Stimulated activated CD4-positive, alpha-beta T cell treated with anti-CD3 and anti-CD28 coated beads, TNF-alpha, amount 100 ng/mL, for 4 hours (primary cell): ENCODE measurements around the gene RAPGEF4.
"Not testable (repeated sequence)": the region's sequence is repeated elsewhere in the genome, so short reads cannot be mapped to it uniquely, and the experiment has no call there.

Source experiments
- DNase-seq, 3 experiments: peaks; one replicate each; pipeline ENCODE4 v3.0.0-alpha.2; 2020; ENCODE audit warnings: low read depth in 3 of 3

Gene RAPGEF4

GRCh38 chr2:172726172-172726735 lies 9.4 kb upstream of the RAPGEF4 start:
- no peak for DNase-seq

DNA sequence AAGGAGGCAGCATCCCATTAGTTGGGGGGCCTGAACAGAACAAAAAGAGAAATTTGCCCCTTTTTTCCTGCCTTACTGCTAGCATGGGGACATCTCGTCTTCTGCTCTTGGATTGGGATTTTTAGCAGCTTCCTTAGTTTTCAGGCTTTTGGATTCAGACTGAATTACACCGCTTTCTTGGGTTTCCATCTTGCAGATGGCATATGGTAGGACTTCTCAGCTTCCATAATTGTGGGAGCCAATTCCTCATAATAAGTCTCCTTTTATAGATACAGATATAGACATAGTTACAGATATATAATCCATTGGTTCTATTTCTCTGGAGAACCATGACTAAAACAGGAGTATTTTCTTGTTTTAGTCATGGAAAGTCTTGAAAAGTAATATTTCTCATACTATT lies 5.2 kb upstream of the RAPGEF4 start:
- no peak for DNase-seq

DNA sequence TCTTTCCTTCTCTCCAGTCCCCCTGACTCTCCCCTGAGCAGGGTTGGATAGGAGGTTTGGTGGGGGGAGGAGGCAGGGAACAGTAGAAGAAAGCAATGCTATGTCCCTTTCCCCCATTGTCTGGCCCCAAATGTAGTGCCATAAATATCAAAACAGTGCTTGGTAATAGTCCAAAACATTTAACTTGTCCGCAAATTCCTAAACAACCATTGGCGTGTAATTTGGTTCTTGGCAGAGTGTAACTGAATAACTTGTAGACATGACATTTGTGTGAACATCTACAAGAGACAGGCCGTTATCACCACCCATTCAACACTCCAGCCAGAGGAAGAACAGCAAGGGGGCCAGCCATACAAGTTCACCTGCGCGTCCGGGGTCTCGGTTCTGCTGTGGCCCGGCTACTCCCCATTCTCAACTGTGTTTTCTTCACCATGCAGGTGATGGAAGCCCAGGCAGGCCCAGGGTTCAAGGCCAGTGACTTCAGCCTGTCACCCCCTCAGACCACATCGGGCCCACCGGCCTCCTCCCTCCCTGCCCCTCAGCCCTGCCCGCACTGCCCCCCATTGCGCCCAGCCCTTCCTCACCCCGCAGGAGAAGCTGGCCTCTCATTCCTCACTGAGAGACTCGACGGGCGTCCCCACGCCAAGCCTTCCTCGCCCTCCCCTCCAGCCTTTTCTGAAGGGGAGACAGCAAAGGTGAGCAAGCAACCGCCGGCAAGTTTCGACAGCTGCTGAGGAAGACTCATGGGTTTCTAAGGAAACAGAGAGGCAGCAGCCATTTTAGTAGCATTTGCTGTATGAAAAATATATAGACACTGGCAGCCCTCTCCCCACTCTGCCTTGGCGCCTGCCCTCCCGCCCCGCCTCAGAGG lies 699 bp upstream of the RAPGEF4 start:
- DNase-seq, result no peak

- DNase-seq, result no peak
Observed at GRCh38 chr2:172736424-172737174, 954 bp downstream of the RAPGEF4 start.

- DNase-seq, result no peak
Observed at GRCh38 chr2:172739661-172740266, 4.1 kb downstream of the RAPGEF4 start.

DNA sequence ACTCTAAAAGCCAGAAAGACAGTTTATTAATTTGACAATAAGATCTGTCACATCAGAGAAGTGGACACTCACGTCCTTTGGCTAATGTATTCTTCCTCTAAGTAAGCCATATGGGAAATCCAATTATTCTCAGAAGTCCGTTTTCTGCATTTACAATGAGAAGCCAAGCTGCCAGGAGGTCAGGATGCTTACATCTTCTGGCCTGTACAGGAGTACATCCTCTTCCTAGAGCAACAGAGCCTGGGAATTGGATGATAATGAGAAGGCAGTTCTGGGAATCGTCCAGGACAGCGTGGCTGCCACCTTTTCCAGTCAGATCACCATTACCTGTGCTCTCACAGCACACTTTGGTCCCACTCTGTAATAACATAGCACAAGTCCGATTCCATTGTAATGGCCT lies 5.2 kb downstream of the RAPGEF4 start:
- DNase-seq, result no peak

- no peak for DNase-seq
Observed at GRCh38 chr2:172742931-172743540, 7.4 kb downstream of the RAPGEF4 start.

DNA sequence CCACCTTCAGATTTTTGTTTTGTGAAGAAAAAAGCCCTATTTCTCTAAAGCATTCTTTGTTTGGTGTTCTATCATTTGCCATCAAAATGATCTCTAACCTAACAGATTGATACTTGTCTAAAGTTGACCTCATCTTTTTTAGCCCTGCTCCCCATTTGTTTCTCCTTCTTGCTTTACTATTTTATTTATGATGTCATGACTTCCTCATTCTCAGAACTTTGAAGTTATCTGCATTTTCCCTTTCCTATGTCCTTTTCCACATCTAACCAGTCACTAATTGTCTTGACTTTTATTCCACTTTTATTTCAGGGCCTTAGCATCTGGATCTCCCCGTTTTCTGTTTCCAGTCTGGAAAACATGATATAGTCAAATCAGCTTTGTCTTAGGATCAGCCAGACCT lies 8.3 kb downstream of the RAPGEF4 start:
- DNase-seq, result no peak

GRCh38 chr2:172745636-172746035 lies 10.0 kb downstream of the RAPGEF4 start:
- no peak for DNase-seq

GRCh38 chr2:172748543-172748942 lies 12.9 kb downstream of the RAPGEF4 start:
- not testable (repeated sequence) for DNase-seq

DNA sequence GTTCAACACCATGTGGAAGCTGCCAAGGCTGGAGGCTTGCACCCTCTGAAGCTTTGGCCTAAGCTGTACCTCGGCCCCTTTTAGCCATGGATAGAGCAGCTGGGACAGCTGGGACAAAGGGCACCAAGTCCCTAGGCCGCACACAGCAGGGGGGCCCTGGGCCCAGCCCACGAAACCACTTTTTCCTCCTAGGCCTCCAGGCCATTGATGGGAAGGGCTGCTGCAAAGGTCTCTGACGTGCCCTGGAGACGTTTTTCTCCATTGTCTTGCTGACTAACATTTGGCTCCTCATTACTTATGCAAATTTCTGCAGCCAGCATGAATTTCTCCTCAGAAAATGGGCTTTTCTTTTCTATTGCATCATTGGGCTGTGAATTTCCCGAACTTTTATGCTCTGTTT lies 13.7 kb downstream of the RAPGEF4 start:
- no peak for DNase-seq

- DNase-seq, result no peak
Observed at GRCh38 chr2:172751564-172751963, 15.9 kb downstream of the RAPGEF4 start.

DNA sequence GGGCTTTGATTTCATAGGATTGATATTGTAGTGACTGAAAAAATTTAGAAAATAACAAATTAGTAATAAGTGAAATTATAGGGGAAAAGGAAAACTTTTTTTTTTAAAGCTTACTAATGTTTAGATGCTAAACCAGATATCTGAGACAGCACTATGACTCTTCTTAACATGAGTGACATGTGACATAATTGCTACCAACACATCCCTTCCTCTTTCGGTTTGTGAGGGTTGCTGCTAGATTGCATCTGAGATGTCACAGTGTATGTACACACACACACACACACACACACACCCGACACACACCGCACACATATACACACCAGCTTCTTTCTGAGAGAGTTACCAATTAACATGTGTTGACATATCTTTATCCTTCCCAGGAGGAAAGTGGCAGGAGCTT lies 18.0 kb downstream of the RAPGEF4 start:
- no peak for DNase-seq

DNA sequence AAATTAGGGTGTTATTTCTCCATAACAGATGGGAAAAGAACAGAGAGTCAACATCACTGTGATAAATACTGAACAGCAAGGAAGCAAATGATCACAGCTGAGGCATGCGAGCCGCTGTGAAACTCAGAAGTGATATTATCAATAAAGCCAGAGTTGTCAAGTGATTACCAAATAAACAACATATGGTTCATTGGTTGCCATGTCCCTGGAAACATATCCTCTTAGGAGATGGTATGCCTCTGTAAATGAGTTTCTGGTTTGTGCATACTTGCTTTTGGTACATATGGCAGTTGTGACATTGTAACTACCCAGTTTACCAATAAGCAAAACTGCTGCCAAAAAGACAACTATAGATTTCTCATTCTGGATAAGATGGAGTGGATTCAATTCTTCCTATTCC lies 23.8 kb downstream of the RAPGEF4 start:
- no peak for DNase-seq

GRCh38 chr2:172761306-172761705 lies 25.7 kb downstream of the RAPGEF4 start:
- no peak for DNase-seq

GRCh38 chr2:172762574-172762973 lies 26.9 kb downstream of the RAPGEF4 start:
- no peak for DNase-seq

- DNase-seq, result no peak
Observed at GRCh38 chr2:172763079-172763478, 27.4 kb downstream of the RAPGEF4 start.

DNA sequence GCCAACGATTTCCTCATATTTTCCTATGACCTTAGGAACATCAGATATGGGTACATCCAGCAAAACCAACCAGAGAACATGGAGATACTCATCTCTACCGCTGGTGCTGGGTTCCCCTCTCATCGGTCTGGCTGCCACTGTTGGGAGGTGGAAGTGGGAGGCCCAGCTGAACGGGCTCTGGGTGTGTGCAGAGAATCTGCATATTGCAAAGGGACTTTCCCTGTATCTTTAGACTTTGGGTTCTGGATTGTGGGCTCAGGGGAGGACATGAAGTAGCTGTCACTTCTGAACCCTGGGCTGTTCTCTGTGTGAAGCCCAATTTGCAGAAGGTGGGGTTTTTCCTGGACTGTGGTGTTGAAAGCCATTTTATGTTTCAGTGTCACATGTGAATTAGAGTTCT lies 30.0 kb downstream of the RAPGEF4 start:
- no peak for DNase-seq

GRCh38 chr2:172768401-172768800 lies 32.8 kb downstream of the RAPGEF4 start:
- no peak for DNase-seq

- DNase-seq, result no peak
Observed at GRCh38 chr2:172769879-172770278, 34.2 kb downstream of the RAPGEF4 start.

- DNase-seq, result no peak
Observed at GRCh38 chr2:172770887-172771286, 35.2 kb downstream of the RAPGEF4 start.

- no peak for DNase-seq
Observed at GRCh38 chr2:172772633-172773032, 37.0 kb downstream of the RAPGEF4 start.
